Ascending aorta (tissue), 2 donors: ENCODE measurements around the gene ANO7. TPM values are rescaled to one million over a fixed set of nuclear protein-coding genes. Genes with fewer than 3 reads are reported as not detected.

Experiments used
- DNase-seq, 2 donors: peaks; one replicate each; pipeline ENCODE4 v3.0.0-alpha.2; 2019; ENCODE audit warnings: low spot score in 2 of 2
- H3K27ac ChIP-seq, 2 donors: fragments of 200-600 bp; sonication (generic); one replicate each; pipeline ENCODE4 v1.5.1; 2016 to 2017; ENCODE audit warnings: mild to moderate bottlenecking in 1 of 2
- H3K27me3 ChIP-seq: fragments of 200-600 bp; sonication (generic); one replicate; pipeline ENCODE4 v1.5.1; 2017
- H3K36me3 ChIP-seq, 2 donors: fragments of 200-600 bp; sonication (generic); one replicate each; pipeline ENCODE4 v1.5.1; 2016
- H3K4me1 ChIP-seq, 2 donors: fragments of 200-600 bp; sonication (generic); one replicate each; pipeline ENCODE4 v1.5.1; 2016 to 2017; ENCODE audit warnings: mild to moderate bottlenecking in 1 of 2
- H3K4me3 ChIP-seq, 2 donors: fragments of 200-600 bp; sonication (generic); one replicate each; pipeline ENCODE4 v1.5.1; 2016 to 2017; ENCODE audit warnings: mild to moderate bottlenecking in 1 of 2
- H3K9me3 ChIP-seq, 2 donors: fragments of 200-600 bp; sonication (generic); one replicate each; pipeline ENCODE4 v1.5.1; 2016
- CTCF ChIP-seq, 3 experiments: fragments of 200-600 bp in 2 of 3; fragments of 450-650 bp in 1 of 3; sonication (generic) in 2 of 3; IDR thresholded peaks; one replicate each; pipeline ENCODE4 v1.5.1; 2016 to 2019; ENCODE audit warnings: antibody characterized with exemption in 3 of 3, mild to moderate bottlenecking in 1 of 3, moderate library complexity in 1 of 3
- intact Hi-C: fragments of 100-400 bp; cut with DNase I; formaldehyde crosslinking; loops from one replicate; pipeline ENCODE4 v1.15.1; 2023
- total RNA-seq: library from RNA; depleted of rRNA; stranded (reverse); fragments of >200 nt; gene quantifications from one replicate; pipeline ENCODE4 v1.1.0, GENCODE V29; 2016

ANO7 gene
- total RNA-seq, 1 donor from 2014 or later: 0.43 TPM

GRCh38 chr2:241229563-241230401 is 41.3 kb downstream of the ANO7 start:
- DNase-seq: no peak
- Histone ChIP-seq H3K9me3 (no peaks in the 10 kb centered on the region), H3K4me1 (no peaks in the 10 kb centered on the region), H3K4me3 (no peak overlapping the region), H3K27ac (no peak overlapping the region), H3K27me3 (no peaks in the 10 kb centered on the region), H3K36me3 (peaks cover 82 to 92% of the 10 kb centered on the region in 2 donors)
- intact Hi-C loops: no loop called here
- TF ChIP-seq CTCF (IDR thresholded peaks at IDR 0.05): no peak

GRCh38 chr2:241230435-241230834 is 42.0 kb downstream of the ANO7 start:
- TF ChIP-seq CTCF (IDR thresholded peaks at IDR 0.05): no peak
- H3K9me3 ChIP-seq: no peaks in the 10 kb centered on the region
- H3K4me1 ChIP-seq: no peaks in the 10 kb centered on the region
- H3K36me3 ChIP-seq: peaks cover 88 to 96% of the 10 kb centered on the region in 2 donors
- H3K27ac ChIP-seq: no peak overlapping the region
- DNase-seq: no peak
- H3K4me3 ChIP-seq: no peak overlapping the region
- H3K27me3 ChIP-seq: no peaks in the 10 kb centered on the region
- intact Hi-C loops: no loop called here

GRCh38 chr2:241232736-241233575 is 44.5 kb downstream of the ANO7 start:
- Histone ChIP-seq H3K36me3 (peaks cover 98 to 99% of the 10 kb centered on the region in 2 donors), H3K4me3 (no peak overlapping the region), H3K4me1 (no peaks in the 10 kb centered on the region), H3K27me3 (no peaks in the 10 kb centered on the region), H3K9me3 (no peaks in the 10 kb centered on the region), H3K27ac (no peak overlapping the region)
- DNase-seq: no peak
- no peak for TF ChIP-seq CTCF (IDR thresholded peaks at IDR 0.05)
- intact Hi-C loops: no loop called here

- intact Hi-C loops: no loop called here
- no peaks in the 10 kb centered on the region for H3K9me3 ChIP-seq
- H3K4me1 ChIP-seq: no peaks in the 10 kb centered on the region
- H3K36me3 ChIP-seq: peaks cover 98 to 100% of the 10 kb centered on the region in 2 donors
- TF ChIP-seq CTCF (IDR thresholded peaks at IDR 0.05): no peak
- DNase-seq: no peak
- H3K27ac ChIP-seq: no peak overlapping the region
- H3K4me3 ChIP-seq: no peak overlapping the region
- no peaks in the 10 kb centered on the region for H3K27me3 ChIP-seq
Observed at GRCh38 chr2:241234066-241234790, 45.8 kb downstream of the ANO7 start.

GRCh38 chr2:241234962-241235740 is 46.7 kb downstream of the ANO7 start:
- Histone ChIP-seq H3K27ac (no peak overlapping the region), H3K36me3 (peaks cover 98 to 100% of the 10 kb centered on the region in 2 donors), H3K4me3 (no peak overlapping the region), H3K9me3 (no peaks in the 10 kb centered on the region), H3K4me1 (no peaks in the 10 kb centered on the region), H3K27me3 (no peaks in the 10 kb centered on the region)
- TF ChIP-seq CTCF (IDR thresholded peaks at IDR 0.05): no peak
- no peak for DNase-seq
- intact Hi-C loops: no loop called here
